Measurements from ENCODE around the gene ECI2. TPM values are rescaled to one million over a fixed set of nuclear protein-coding genes. Genes with fewer than 3 reads are reported as not detected.
A peak's percentile ranks its signal among the peaks of the same experiment; 100 is the strongest.

ECI2 gene
- total and polyA plus RNA-seq, 2 of the 13 experiments (the other 11 are each of a cell fraction or from before 2014, with no cell fraction given) = 78.5 to 228 TPM

DNA sequence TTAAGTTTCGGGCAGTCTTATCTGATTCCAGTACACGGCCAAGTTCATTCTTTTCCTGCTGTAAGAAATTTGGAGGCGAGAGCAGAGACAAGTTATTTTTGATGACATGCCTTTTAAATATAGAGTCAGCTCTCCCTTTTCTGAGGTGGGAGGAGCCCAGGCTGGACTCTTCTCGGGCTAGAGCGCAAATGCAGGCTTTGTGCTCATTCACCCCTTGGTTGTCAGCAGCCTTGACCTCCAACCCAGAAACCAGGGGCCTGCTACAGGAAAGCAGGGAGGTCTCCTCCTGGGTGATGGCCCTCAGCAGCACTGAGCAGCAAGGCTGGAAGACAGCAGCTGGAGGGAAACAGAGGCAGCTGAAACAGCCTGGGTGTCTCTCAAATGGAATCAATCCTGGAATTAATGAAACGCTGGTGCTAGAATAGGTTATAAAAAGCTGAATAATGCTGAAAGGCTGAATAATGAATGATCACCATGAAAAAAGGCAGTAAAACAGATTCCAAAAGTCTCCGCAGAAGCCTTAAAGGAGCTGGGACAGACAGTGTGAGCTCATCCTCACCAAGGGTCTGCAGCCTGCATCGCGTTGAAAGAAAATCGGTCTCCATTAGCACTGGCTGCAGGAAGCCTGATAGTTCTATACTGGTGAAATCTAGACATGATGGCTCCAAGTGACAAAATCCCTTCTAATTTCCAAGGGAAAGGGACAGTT is 28.2 kb upstream of the ECI2 start (continued):
- TF ChIP-seq, protein P1, sequence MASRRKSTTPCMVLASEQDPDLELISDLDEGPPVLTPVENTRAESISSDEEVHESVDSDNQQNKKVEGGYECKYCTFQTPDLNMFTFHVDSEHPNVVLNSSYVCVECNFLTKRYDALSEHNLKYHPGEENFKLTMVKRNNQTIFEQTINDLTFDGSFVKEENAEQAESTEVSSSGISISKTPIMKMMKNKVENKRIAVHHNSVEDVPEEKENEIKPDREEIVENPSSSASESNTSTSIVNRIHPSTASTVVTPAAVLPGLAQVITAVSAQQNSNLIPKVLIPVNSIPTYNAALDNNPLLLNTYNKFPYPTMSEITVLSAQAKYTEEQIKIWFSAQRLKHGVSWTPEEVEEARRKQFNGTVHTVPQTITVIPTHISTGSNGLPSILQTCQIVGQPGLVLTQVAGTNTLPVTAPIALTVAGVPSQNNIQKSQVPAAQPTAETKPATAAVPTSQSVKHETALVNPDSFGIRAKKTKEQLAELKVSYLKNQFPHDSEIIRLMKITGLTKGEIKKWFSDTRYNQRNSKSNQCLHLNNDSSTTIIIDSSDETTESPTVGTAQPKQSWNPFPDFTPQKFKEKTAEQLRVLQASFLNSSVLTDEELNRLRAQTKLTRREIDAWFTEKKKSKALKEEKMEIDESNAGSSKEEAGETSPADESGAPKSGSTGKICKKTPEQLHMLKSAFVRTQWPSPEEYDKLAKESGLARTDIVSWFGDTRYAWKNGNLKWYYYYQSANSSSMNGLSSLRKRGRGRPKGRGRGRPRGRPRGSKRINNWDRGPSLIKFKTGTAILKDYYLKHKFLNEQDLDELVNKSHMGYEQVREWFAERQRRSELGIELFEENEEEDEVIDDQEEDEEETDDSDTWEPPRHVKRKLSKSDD (CRISPR knock-in tag; IDR thresholded peaks at IDR 0.05; ENCODE audit: low read depth) = no peak
- TF ChIP-seq PHF5A (CRISPR knock-in tag; IDR thresholded peaks at IDR 0.05; ENCODE audit: low read depth, unreplicated experiment) = no peak
- no peak for TF ChIP-seq MAF1 (CRISPR knock-in tag; IDR thresholded peaks at IDR 0.05; ENCODE audit: borderline replicate concordance)
- TF ChIP-seq ZSCAN9 (CRISPR knock-in tag; IDR thresholded peaks at IDR 0.05; ENCODE audit: borderline replicate concordance) = no peak
- no peak for TF ChIP-seq NFYC (CRISPR knock-in tag; IDR thresholded peaks at IDR 0.05)
- TF ChIP-seq, protein P2, sequence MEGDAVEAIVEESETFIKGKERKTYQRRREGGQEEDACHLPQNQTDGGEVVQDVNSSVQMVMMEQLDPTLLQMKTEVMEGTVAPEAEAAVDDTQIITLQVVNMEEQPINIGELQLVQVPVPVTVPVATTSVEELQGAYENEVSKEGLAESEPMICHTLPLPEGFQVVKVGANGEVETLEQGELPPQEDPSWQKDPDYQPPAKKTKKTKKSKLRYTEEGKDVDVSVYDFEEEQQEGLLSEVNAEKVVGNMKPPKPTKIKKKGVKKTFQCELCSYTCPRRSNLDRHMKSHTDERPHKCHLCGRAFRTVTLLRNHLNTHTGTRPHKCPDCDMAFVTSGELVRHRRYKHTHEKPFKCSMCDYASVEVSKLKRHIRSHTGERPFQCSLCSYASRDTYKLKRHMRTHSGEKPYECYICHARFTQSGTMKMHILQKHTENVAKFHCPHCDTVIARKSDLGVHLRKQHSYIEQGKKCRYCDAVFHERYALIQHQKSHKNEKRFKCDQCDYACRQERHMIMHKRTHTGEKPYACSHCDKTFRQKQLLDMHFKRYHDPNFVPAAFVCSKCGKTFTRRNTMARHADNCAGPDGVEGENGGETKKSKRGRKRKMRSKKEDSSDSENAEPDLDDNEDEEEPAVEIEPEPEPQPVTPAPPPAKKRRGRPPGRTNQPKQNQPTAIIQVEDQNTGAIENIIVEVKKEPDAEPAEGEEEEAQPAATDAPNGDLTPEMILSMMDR (CRISPR knock-in tag; IDR thresholded peaks at IDR 0.05) = no peak

DNA sequence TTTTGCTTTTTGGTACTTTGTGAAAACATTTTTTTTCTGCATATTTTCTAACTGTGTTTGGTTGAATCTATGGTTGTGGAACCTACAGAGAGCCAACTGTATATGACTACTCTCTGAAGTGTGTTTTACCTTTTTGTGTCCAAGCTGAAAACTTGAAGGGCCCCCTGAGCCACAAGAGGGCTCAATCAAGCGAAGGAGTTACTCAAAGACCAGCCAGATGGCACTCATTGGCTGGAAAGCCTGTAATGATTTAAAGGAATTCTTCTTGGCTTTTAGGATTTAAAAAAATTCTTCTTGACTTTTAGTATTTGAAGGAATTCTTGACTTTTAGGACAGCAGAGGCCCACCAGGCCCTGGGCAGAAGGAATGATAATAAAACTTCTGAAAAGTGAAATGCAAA is 27.0 kb upstream of the ECI2 start:
- ATAC-seq = no peak
- Histone ChIP-seq H3K4me2 (ENCODE audit: low read depth, low read length) (peak overlapping the region; percentile 65), H3K4me3 (replicated peaks in 1 of 3; ENCODE audit: insufficient read depth in 1 of 3, low read depth in 2 of 3, low read length in 3 of 3) (no peak overlapping the region), H3K27me3 (ENCODE audit: control insufficient read depth in 1 of 2, insufficient read depth in 2 of 2, low read length in 2 of 2) (peaks cover 2 to 33% of the 10 kb centered on the region in 2 experiments; a peak in 4 of 5 replicates), H3K79me2 (ENCODE audit: insufficient read depth, low read length) (no peaks in the 10 kb centered on the region), H2AFZ (ENCODE audit: low read length) (no peak overlapping the region), H3K27ac (ENCODE audit: extremely low read length, insufficient read depth, low read length) (no peak overlapping the region), H3K9ac (ENCODE audit: insufficient read depth, low read depth, low read length) (no peak overlapping the region), H3K9me3 (ENCODE audit: low read length) (no peaks in the 10 kb centered on the region), H4K20me1 (ENCODE audit: insufficient read depth, low read length) (no peaks in the 10 kb centered on the region), H3K36me3 (replicated peaks in 1 of 2; ENCODE audit: control insufficient read depth in 1 of 2, insufficient read depth in 2 of 2, low read length in 2 of 2) (no peaks in the 10 kb centered on the region), H3K4me1 (ENCODE audit: insufficient read depth, low read length) (peaks cover 27% of the 10 kb centered on the region)
- no peak for FAIRE-seq
- intact Hi-C loops (cut with micrococcal nuclease; ENCODE audit: unreplicated experiment) = loop anchor here (5.0 kb wide), 1 partner anchor 50 kb away; no protein-coding TSS in a partner anchor
- DNase-seq (ENCODE audit: low spot score) = no peak
- BruUV-seq (replicated peaks) = no TSS peak
- POLR2A ChIA-PET = interaction anchor here (0.9 kb wide), 1 partner anchor 141 kb away, joined by 3 read pairs; a partner anchor contains a TSS
- CTCF ChIA-PET (ENCODE audit: low intra/inter-chr PET ratio, low total read pairs) = no interaction called here
- TF ChIP-seq ATAD3A (CRISPR knock-in tag; IDR thresholded peaks at IDR 0.05) (no peak), FOXA1 (IDR thresholded peaks at IDR 0.05) (no peak), FOXA1 (CRISPR knock-in tag; IDR thresholded peaks at IDR 0.05) (no peak), KDM4B (CRISPR knock-in tag; IDR thresholded peaks at IDR 0.05) (no peak), MAZ (IDR thresholded peaks at IDR 0.05; ENCODE audit: borderline replicate concordance, low read depth, low read length) (no peak), MAZ (CRISPR knock-in tag; IDR thresholded peaks at IDR 0.05; ENCODE audit: low read depth) (0 out of 2 replicates have a peak, but pooled peaks have one; percentile 23), ZNF737 (CRISPR knock-in tag; IDR thresholded peaks at IDR 0.05; ENCODE audit: borderline replicate concordance) (no peak), ASH2L (IDR thresholded peaks at IDR 0.05; ENCODE audit: insufficient read length, low read depth, low read length) (no peak), HNRNPLL (IDR thresholded peaks at IDR 0.05; ENCODE audit: low read depth, low read length, poor library complexity, severe bottlenecking) (no peak), YY1 (IDR thresholded peaks at IDR 0.05; ENCODE audit: insufficient read depth, insufficient replicate concordance, low read depth, low read length) (no peak)
- TF ChIP-seq, protein P3, sequence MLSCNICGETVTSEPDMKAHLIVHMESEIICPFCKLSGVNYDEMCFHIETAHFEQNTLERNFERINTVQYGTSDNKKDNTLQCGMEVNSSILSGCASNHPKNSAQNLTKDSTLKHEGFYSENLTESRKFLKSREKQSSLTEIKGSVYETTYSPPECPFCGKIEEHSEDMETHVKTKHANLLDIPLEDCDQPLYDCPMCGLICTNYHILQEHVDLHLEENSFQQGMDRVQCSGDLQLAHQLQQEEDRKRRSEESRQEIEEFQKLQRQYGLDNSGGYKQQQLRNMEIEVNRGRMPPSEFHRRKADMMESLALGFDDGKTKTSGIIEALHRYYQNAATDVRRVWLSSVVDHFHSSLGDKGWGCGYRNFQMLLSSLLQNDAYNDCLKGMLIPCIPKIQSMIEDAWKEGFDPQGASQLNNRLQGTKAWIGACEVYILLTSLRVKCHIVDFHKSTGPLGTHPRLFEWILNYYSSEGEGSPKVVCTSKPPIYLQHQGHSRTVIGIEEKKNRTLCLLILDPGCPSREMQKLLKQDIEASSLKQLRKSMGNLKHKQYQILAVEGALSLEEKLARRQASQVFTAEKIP (CRISPR knock-in tag; IDR thresholded peaks at IDR 0.05; ENCODE audit: borderline replicate concordance) = no peak
- WGBS (ENCODE audit: low lambda C conversion rate) = 18% methylated on average over 1 of the region's 1 CpG
- in situ Hi-C loops (cut with HindIII; ENCODE audit: extremely low pct_ligation_motif_present, low pct_unique_long_range_greater_than_20kb) = no loop called here

Data from HepG2 (cell line).